ENCODE measurements around the gene MYADM. TPM values are rescaled to one million over a fixed set of nuclear protein-coding genes. Genes with fewer than 3 reads are reported as not detected.
A peak's percentile ranks its signal among the peaks of the same experiment; 100 is the strongest.
"Not testable (repeated sequence)": the region's sequence is repeated elsewhere in the genome, so short reads cannot be mapped to it uniquely, and the experiment has no call there.

MYADM gene
- total RNA-seq, 1 donor from 2014 or later: 422 TPM

DNA sequence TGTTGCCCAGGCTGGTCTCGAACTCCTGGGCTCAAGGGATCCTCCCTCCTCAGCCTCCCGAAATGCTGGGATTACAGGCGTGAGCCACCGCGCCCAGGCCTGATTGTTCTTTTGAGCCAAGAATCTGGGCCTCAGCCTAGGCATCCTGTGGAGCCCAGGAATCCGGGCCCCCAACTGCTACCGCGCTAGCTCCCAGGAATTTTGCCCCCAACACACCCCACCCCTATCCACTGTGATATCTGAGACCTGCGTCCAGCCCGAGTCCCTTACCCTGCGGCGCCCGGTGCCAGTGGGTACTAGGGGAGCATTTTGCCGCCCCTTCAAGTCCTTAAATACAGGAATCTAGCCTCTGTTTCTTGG, 838 bp upstream of the MYADM start:
- H3K36me3 ChIP-seq: peaks cover 12 to 14% of the 10 kb centered on the region in 2 donors
- no peaks in the 10 kb centered on the region for H3K9me3 ChIP-seq
- peaks cover 3 to 21% of the 10 kb centered on the region in 2 donors for H3K4me1 ChIP-seq
- DNase-seq (ENCODE audit: low spot score in 2 of 2): no peak
- H3K27ac ChIP-seq: peak overlapping the region; percentile 96 to 98
- no peak for TF ChIP-seq CTCF (IDR thresholded peaks at IDR 0.05)
- intact Hi-C loops (cut with DNase I): loop anchor here (1.0 to 10.0 kb wide), 11 partner anchors 235 to 1540 kb away; partner anchors contain the start of genes CNOT3, LENG8, NDUFA3 and OSCAR
- H3K4me3 ChIP-seq: peak overlapping the region; percentile 62 to 86
- H3K27me3 ChIP-seq: no peaks in the 10 kb centered on the region

- peak overlapping the region; percentile 86 for H3K4me3 ChIP-seq
- intact Hi-C loops (cut with DNase I): loop anchor here (5.0 to 10.0 kb wide), 8 partner anchors 234 to 1539 kb away; partner anchors contain the start of genes LENG8, NDUFA3, OSCAR and PPP1R12C
- H3K36me3 ChIP-seq: peaks cover 22 to 28% of the 10 kb centered on the region in 2 donors
- no peaks in the 10 kb centered on the region for H3K27me3 ChIP-seq
- peak overlapping the region; percentile 98 to 99 for H3K27ac ChIP-seq
- H3K9me3 ChIP-seq: no peaks in the 10 kb centered on the region
- TF ChIP-seq CTCF (IDR thresholded peaks at IDR 0.05): no peak
- peak in 1 of 2 donors; percentile 79 for DNase-seq (ENCODE audit: low spot score in 2 of 2)
- H3K4me1 ChIP-seq: peaks cover 3 to 30% of the 10 kb centered on the region in 2 donors
Observed at GRCh38 chr19:53868091-53868891, 608 bp downstream of the MYADM start.

- DNase-seq (ENCODE audit: low spot score in 2 of 2): peak; percentile 72 to 97
- no peaks in the 10 kb centered on the region for H3K9me3 ChIP-seq
- H3K36me3 ChIP-seq: peaks cover 31 to 37% of the 10 kb centered on the region in 2 donors
- H3K4me3 ChIP-seq: peak overlapping the region; percentile 86
- H3K4me1 ChIP-seq: peaks cover 3 to 33% of the 10 kb centered on the region in 2 donors
- peak in 2 of 3 experiments; percentile 36 to 62 for TF ChIP-seq CTCF (IDR thresholded peaks at IDR 0.05)
- intact Hi-C loops (cut with DNase I): loop anchor here (5.0 to 10.0 kb wide), 8 partner anchors 233 to 1538 kb away; partner anchors contain the start of genes LENG8, NDUFA3, OSCAR and PPP1R12C
- no peaks in the 10 kb centered on the region for H3K27me3 ChIP-seq
- peak overlapping the region; percentile 98 to 99 for H3K27ac ChIP-seq
Observed at GRCh38 chr19:53868892-53869804, 1.5 kb downstream of the MYADM start.

GRCh38 chr19:53869805-53870484, 2.3 kb downstream of the MYADM start:
- intact Hi-C loops (cut with DNase I): loop anchor here (5.0 to 10.0 kb wide), 9 partner anchors 232 to 1945 kb away; partner anchors contain the start of genes LENG8, NDUFA3, OSCAR and PPP1R12C
- Histone ChIP-seq H3K4me3 (peak overlapping the region; percentile 86), H3K4me1 (peaks cover 3 to 37% of the 10 kb centered on the region in 2 donors), H3K36me3 (peaks cover 39 to 45% of the 10 kb centered on the region in 2 donors), H3K27ac (peak overlapping the region; percentile 98 to 99)
- not testable (repeated sequence) for DNase-seq (ENCODE audit: low spot score in 2 of 2); H3K9me3 ChIP-seq; H3K27me3 ChIP-seq

DNA sequence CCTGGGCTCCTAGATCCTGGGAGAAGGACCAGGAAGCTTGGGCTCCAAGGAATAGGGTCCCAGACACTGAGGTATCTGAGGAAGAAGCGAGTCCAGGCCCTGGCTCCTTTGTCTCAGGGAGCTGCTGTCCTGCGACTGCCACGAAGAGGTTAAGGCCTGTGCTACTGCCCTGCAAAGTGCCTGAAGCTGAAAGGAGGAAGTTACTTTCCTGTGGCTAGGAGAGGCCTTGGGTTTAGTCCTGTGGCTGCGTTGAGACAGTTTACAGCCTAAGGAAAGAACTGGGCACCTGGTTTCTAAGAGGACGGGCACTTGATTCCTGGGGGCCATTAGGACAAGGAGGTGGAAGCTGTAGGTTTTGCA, 2.8 kb downstream of the MYADM start:
- Histone ChIP-seq H3K9me3 (no peaks in the 10 kb centered on the region), H3K4me3 (peak overlapping the region in 1 of 2 donors; percentile 86), H3K27ac (peak overlapping the region; percentile 98 to 99), H3K27me3 (no peaks in the 10 kb centered on the region), H3K36me3 (peaks cover 44 to 50% of the 10 kb centered on the region in 2 donors), H3K4me1 (peaks cover 3 to 37% of the 10 kb centered on the region in 2 donors)
- no peak for DNase-seq (ENCODE audit: low spot score in 2 of 2)
- TF ChIP-seq CTCF (IDR thresholded peaks at IDR 0.05): no peak
- intact Hi-C loops (cut with DNase I): loop anchor here (10.0 kb wide), 1 partner anchor 1946 kb away; the partner anchor contains the start of gene ZNF613
